Fibroblast of the aortic adventitia (primary cell): ENCODE results near the gene SLC46A3. TPM values are rescaled to one million over a fixed set of nuclear protein-coding genes. Genes with fewer than 3 reads are reported as not detected.

Experiments
- DNase-seq: peaks from one replicate; pipeline ENCODE4 v3.0.0-alpha.2; 2010; ENCODE audit warnings: low read depth
- H3K4me3 ChIP-seq: 2 replicates; pipeline ENCODE4 v1.5.1; 2011; ENCODE audit warnings: low read depth, mild to moderate bottlenecking, control low read depth, low read length, moderate library complexity
- CTCF ChIP-seq: IDR thresholded peaks from 2 replicates; pipeline ENCODE4 v1.5.1; 2011; ENCODE audit warnings: mild to moderate bottlenecking, low read length, control low read depth, inconsistent platforms; ENCODE audit not compliant: insufficient read depth
- total RNA-seq: library from RNA; depleted of rRNA; stranded (reverse); fragments of >200 nt; gene quantifications from 2 replicates; pipeline ENCODE4 v1.2.3, GENCODE V29; 2012; ENCODE audit warnings: low replicate concordance

Gene SLC46A3
- total RNA-seq, 1 donor, result 3.4 TPM

GRCh38 chr13:28753208-28753892, 34.6 kb upstream of the SLC46A3 start:
- peak; percentile 31 for TF ChIP-seq CTCF
- peak; percentile 95 for DNase-seq
- H3K4me3 ChIP-seq, result no peak overlapping the region

GRCh38 chr13:28751175-28751960, 32.6 kb upstream of the SLC46A3 start:
- TF ChIP-seq CTCF, result no peak
- no peak overlapping the region for H3K4me3 ChIP-seq

GRCh38 chr13:28750187-28751045, 31.6 kb upstream of the SLC46A3 start:
- no peak overlapping the region for H3K4me3 ChIP-seq
- TF ChIP-seq CTCF, result no peak
- peak; percentile 7 for DNase-seq

More at GRCh38 chr13:28751175-28751960, 32.6 kb upstream of the SLC46A3 start:
- DNase-seq, result peak; percentile 23

- no peak for TF ChIP-seq CTCF
- no peak for DNase-seq
- no peak overlapping the region for H3K4me3 ChIP-seq
Observed at GRCh38 chr13:28747851-28748250, 29.1 kb upstream of the SLC46A3 start.

- H3K4me3 ChIP-seq, result no peak overlapping the region
- TF ChIP-seq CTCF, result no peak
- no peak for DNase-seq
Observed at GRCh38 chr13:28746287-28746612, 27.5 kb upstream of the SLC46A3 start.

GRCh38 chr13:28744656-28745055, 25.9 kb upstream of the SLC46A3 start:
- no peak for DNase-seq
- TF ChIP-seq CTCF, result no peak
- H3K4me3 ChIP-seq, result no peak overlapping the region
